ENCODE results near the gene NTM.

GRCh38 chr11:132260636-132261035 lies 890.2 kb downstream of the NTM start:
- TF ChIP-seq OVOL2 (CRISPR knock-in tag; IDR thresholded peaks at IDR 0.05; ENCODE audit: borderline replicate concordance) = no peak
- TF ChIP-seq CTCF (IDR thresholded peaks at IDR 0.05) = no peak
